Esophagus muscularis mucosa (tissue), 4 donors: Measurements from ENCODE around the gene E2F4. TPM values are rescaled to one million over a fixed set of nuclear protein-coding genes. Genes with fewer than 3 reads are reported as not detected.

Experiments
- DNase-seq: peaks from one replicate; pipeline ENCODE4 v3.0.0-alpha.2; 2017; ENCODE audit errors: extremely low spot score
- H3K27ac ChIP-seq, 4 donors: fragments of 200-600 bp; sonication (generic); replicated peaks in 1 of 4; 1 replicate in 3 of 4; 2 replicates in 1 of 4; pipeline ENCODE4 v1.5.1; 2016 to 2019; ENCODE audit warnings: mild to moderate bottlenecking in 1 of 4
- H3K27me3 ChIP-seq, 4 donors: fragments of 200-600 bp; sonication (generic); one replicate each; pipeline versions ENCODE4 v1.5.1 to v1.6.0; 2016 to 2019
- H3K36me3 ChIP-seq, 4 donors: fragments of 200-600 bp; sonication (generic); one replicate each; pipeline ENCODE4 v1.5.1; 2016 to 2019
- H3K4me1 ChIP-seq, 4 donors: fragments of 200-600 bp; sonication (generic); one replicate each; pipeline ENCODE4 v1.5.1; 2016 to 2019
- H3K4me3 ChIP-seq, 4 donors: fragments of 200-600 bp; sonication (generic); 1 replicate in 2 of 4; 2 replicates in 2 of 4; pipeline ENCODE4 v1.5.1; 2016 to 2019; ENCODE audit warnings: mild to moderate bottlenecking in 4 of 4, moderate library complexity in 1 of 4
- H3K9me3 ChIP-seq, 4 donors: fragments of 200-600 bp; sonication (generic); 1 replicate in 3 of 4; 2 replicates in 1 of 4; pipeline ENCODE4 v1.5.1; 2016 to 2019
- CTCF ChIP-seq, 3 experiments: fragments of 200-600 bp in 2 of 3; fragments of 450-650 bp in 1 of 3; sonication (generic) in 2 of 3; IDR thresholded peaks; one replicate each; pipeline ENCODE4 v1.5.1; 2017 to 2019; ENCODE audit warnings: antibody characterized with exemption in 3 of 3, mild to moderate bottlenecking in 2 of 3, moderate library complexity in 1 of 3
- EP300 ChIP-seq: sonication (generic); formaldehyde crosslinking; IDR thresholded peaks from one replicate; pipeline ENCODE4 v1.6.1; 2017; ENCODE audit warnings: antibody characterized with exemption
- POLR2A ChIP-seq: fragments of 450-650 bp; IDR thresholded peaks from one replicate; pipeline ENCODE4 v1.6.1; 2017; ENCODE audit warnings: antibody characterized with exemption, moderate library complexity, mild to moderate bottlenecking, low read depth
- POLR2AphosphoS5 ChIP-seq, 2 donors: sonication (generic); formaldehyde crosslinking; IDR thresholded peaks; one replicate each; pipeline ENCODE4 v1.6.1; 2017; ENCODE audit warnings: antibody characterized with exemption in 2 of 2
- WGBS: methylation state at CpG from one replicate; pipeline ENCODE4 v1.1.5; 2018; 5-methylcytosine and 5-hydroxymethylcytosine counted together
- intact Hi-C: fragments of 100-400 bp; cut with DNase I; formaldehyde crosslinking; loops from one replicate; pipeline ENCODE4 v1.15.1; 2023
- total RNA-seq, 4 donors: library from RNA; depleted of rRNA; stranded (reverse); fragments of >200 nt; gene quantifications; one replicate each; pipeline versions ENCODE4 v1.1.0 to v1.2.1, GENCODE V29; 2016

The E2F4 gene
- total RNA-seq, 4 donors from 2014 or later = 54.8 to 96.9 (median 93.1) TPM

GRCh38 chr16:67199011-67199807 lies 7.3 kb downstream of the E2F4 start, which contains the start of gene ELMO3:
Gene ELMO3 (plus strand): TSS chr16:67199131. CDS start chr16:67199327, 196 bp downstream.
- TF ChIP-seq POLR2AphosphoS5 (IDR thresholded peaks at IDR 0.05) (no peak), CTCF (IDR thresholded peaks at IDR 0.05) (peak in 2 of 3 experiments; percentile 28 to 49)
- Histone ChIP-seq H3K9me3 (no peaks in the 10 kb centered on the region), H3K27me3 (no peaks in the 10 kb centered on the region), H3K36me3 (peaks cover 43 to 91% (median 82%) of the 10 kb centered on the region in 4 donors), H3K27ac (peak within 1 kb of the TSS in 1 of 4 donors; percentile 13), H3K4me3 (peak within 1 kb of the TSS in 3 of 4 donors; percentile 13 to 40 (median 20)), H3K4me1 (peaks cover 9 to 33% (median 29%) of the 10 kb centered on the region in 4 donors)
- DNase-seq = no peak
- intact Hi-C loops = no loop called here
- WGBS = 39% methylated on average over 36 of the region's 61 CpGs

- H3K36me3 ChIP-seq = peaks cover 37 to 87% (median 79%) of the 10 kb centered on the region in 4 donors
- no peak for DNase-seq
- TF ChIP-seq POLR2A (no peak), POLR2AphosphoS5 (IDR thresholded peaks at IDR 0.05) (no peak), CTCF (IDR thresholded peaks at IDR 0.05) (no peak), EP300 (no peak)
- intact Hi-C loops = no loop called here
- H3K4me1 ChIP-seq = peaks cover 7 to 27% (median 23%) of the 10 kb centered on the region in 4 donors
- peak overlapping the region in 3 of 4 donors; percentile 13 to 40 (median 20) for H3K4me3 ChIP-seq
- no peaks in the 10 kb centered on the region for H3K9me3 ChIP-seq
- H3K27ac ChIP-seq = no peak overlapping the region
- H3K27me3 ChIP-seq = no peaks in the 10 kb centered on the region
- 29% methylated on average over 15 of the region's 22 CpGs for WGBS
Measured at GRCh38 chr16:67199808-67200198, 7.8 kb downstream of the E2F4 start.

GRCh38 chr16:67200491-67200890 lies 8.5 kb downstream of the E2F4 start:
- no peak for TF ChIP-seq EP300
- TF ChIP-seq POLR2AphosphoS5 (IDR thresholded peaks at IDR 0.05) = no peak
- TF ChIP-seq CTCF (IDR thresholded peaks at IDR 0.05) = no peak
- Histone ChIP-seq H3K4me1 (peaks cover 7 to 26% (median 23%) of the 10 kb centered on the region in 4 donors), H3K27ac (no peak overlapping the region), H3K36me3 (peaks cover 30 to 80% (median 72%) of the 10 kb centered on the region in 4 donors), H3K4me3 (no peak overlapping the region), H3K9me3 (no peaks in the 10 kb centered on the region), H3K27me3 (no peaks in the 10 kb centered on the region)
- DNase-seq = no peak
- WGBS = 90% methylated on average over 8 of the region's 8 CpGs
- intact Hi-C loops = no loop called here

- DNase-seq = no peak
- Histone ChIP-seq H3K4me3 (no peak overlapping the region), H3K9me3 (no peaks in the 10 kb centered on the region), H3K36me3 (peaks cover 18 to 68% (median 60%) of the 10 kb centered on the region in 4 donors), H3K27me3 (no peaks in the 10 kb centered on the region), H3K27ac (no peak overlapping the region), H3K4me1 (peaks cover 7 to 26% (median 23%) of the 10 kb centered on the region in 4 donors)
- intact Hi-C loops = no loop called here
- WGBS = 96% methylated on average over 22 of the region's 40 CpGs
- TF ChIP-seq EP300 (no peak), POLR2A (no peak), CTCF (IDR thresholded peaks at IDR 0.05) (no peak), POLR2AphosphoS5 (IDR thresholded peaks at IDR 0.05) (no peak)
Measured at GRCh38 chr16:67201411-67202345, 9.7 kb downstream of the E2F4 start.
